PC-9 (cell line): ENCODE results near the gene PIAS4. TPM values are rescaled to one million over a fixed set of nuclear protein-coding genes. Genes with fewer than 3 reads are reported as not detected.

Source experiments
- BruUV-seq: library from RNA; stranded (reverse); fragments of 400-500 nt; replicated peaks from 2 replicates; lab custom pipeline; 2021; lab: Mats Ljungman, UMichigan
- CTCF ChIA-PET: fragments of 300-600 bp; sonication (Branson Sonifier 250); formaldehyde crosslinking; loops from one replicate; lab custom pipeline; 2022; ENCODE audit warnings: antibody characterized with exemption; lab: Charles Lee
- POLR2A ChIA-PET: fragments of 300-600 bp; sonication (Branson Sonifier 250); formaldehyde crosslinking; loops from one replicate; lab custom pipeline; 2022; ENCODE audit warnings: antibody characterized with exemption; ENCODE audit not compliant: unreplicated experiment; lab: Charles Lee
- DNase-seq, 2 experiments: peaks; one replicate each; pipeline versions ENCODE4 v3.0.0 to v3.0.0-alpha.2; 2015 to 2022; ENCODE audit warnings: mixed read lengths in 1 of 2
- H2AFZ ChIP-seq: fragments of 200-600 bp; sonication (generic); 2 replicates; pipeline ENCODE4 v1.8.1; 2017; ENCODE audit warnings: antibody characterized with exemption
- H3F3A ChIP-seq: fragments of 200-600 bp; sonication (generic); 2 replicates; pipeline ENCODE4 v1.8.1; 2017; ENCODE audit warnings: antibody characterized with exemption, mild to moderate bottlenecking, low read depth; ENCODE audit not compliant: insufficient read depth
- H3K27ac ChIP-seq: fragments of 200-600 bp; sonication (generic); 2 replicates; pipeline ENCODE4 v1.6.1; 2016; ENCODE audit warnings: mixed run types
- H3K27me3 ChIP-seq: fragments of 200-600 bp; sonication (generic); 2 replicates; pipeline ENCODE4 v1.6.1; 2016; ENCODE audit warnings: low read depth, mixed run types; ENCODE audit not compliant: insufficient read depth
- H3K36me3 ChIP-seq: fragments of 200-600 bp; sonication (generic); 2 replicates; pipeline ENCODE4 v1.6.1; 2016; ENCODE audit warnings: low read depth, mixed run types
- H3K4me1 ChIP-seq: fragments of 200-600 bp; sonication (generic); replicated peaks from 2 replicates; pipeline ENCODE4 v1.6.1; 2016; ENCODE audit warnings: mixed run types; ENCODE audit not compliant: insufficient read depth
- H3K4me2 ChIP-seq: fragments of 200-600 bp; sonication (generic); 2 replicates; pipeline ENCODE4 v1.6.1; 2017; ENCODE audit warnings: mixed run types
- H3K4me3 ChIP-seq: fragments of 200-600 bp; sonication (generic); 2 replicates; pipeline ENCODE4 v1.6.1; 2016; ENCODE audit warnings: mixed run types
- H3K79me2 ChIP-seq: fragments of 200-600 bp; sonication (generic); 2 replicates; pipeline ENCODE4 v1.6.1; 2017; ENCODE audit warnings: low read depth, mixed run types
- H3K9me2 ChIP-seq: fragments of 200-600 bp; sonication (generic); 2 replicates; pipeline ENCODE4 v1.8.1; 2017; ENCODE audit warnings: mild to moderate bottlenecking; ENCODE audit not compliant: insufficient read depth
- H3K9me3 ChIP-seq: fragments of 200-600 bp; sonication (generic); 2 replicates; pipeline ENCODE4 v1.8.1; 2016; ENCODE audit warnings: low read depth; ENCODE audit not compliant: insufficient read depth
- H4K20me1 ChIP-seq: fragments of 200-600 bp; sonication (generic); 2 replicates; pipeline ENCODE4 v1.8.1; 2017; ENCODE audit not compliant: insufficient read depth
- EZH2 ChIP-seq: fragments of 200-600 bp; sonication (generic); IDR thresholded peaks from 2 replicates; pipeline ENCODE4 v1.8.0; 2017; ENCODE audit warnings: antibody characterized with exemption, low read depth
- intact Hi-C: fragments of 100-400 bp; cut with micrococcal nuclease; formaldehyde crosslinking; loops from one replicate; pipeline ENCODE4 v1.10.0; 2022; ENCODE audit not compliant: unreplicated experiment
- total RNA-seq: library from RNA; stranded (reverse); gene quantifications from 2 replicates; pipeline ENCODE4 v1.2.3, GENCODE V29; 2021
- TF ChIP-seq, protein P1 (sequence below): fragments of 200-600 bp; sonication (generic); conservative IDR thresholded peaks from 2 replicates; pipeline ENCODE4 v1.6.1; 2017; ENCODE audit warnings: mixed run types, antibody characterized with exemption, mild to moderate bottlenecking, moderate library complexity

The PIAS4 gene
- total RNA-seq, 1 experiment from 2014 or later: 26.5 TPM

DNA sequence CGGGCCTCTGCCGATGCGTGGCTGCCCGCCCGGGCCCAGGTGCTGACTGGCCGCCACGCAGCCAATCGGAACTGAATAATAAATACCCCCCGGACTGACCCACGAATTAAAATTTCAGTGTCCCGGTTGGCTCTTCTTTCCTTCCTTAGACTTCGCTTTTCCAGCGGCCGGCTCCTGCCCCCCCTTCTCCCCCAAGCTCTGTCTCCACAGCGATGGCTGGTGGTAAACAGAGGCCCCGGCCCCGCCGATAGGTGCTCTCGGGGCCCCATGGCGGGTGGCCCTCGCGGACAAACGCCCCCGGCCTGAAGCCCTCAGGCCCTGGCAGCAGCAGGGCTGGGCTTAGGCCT is 56.6 kb downstream of the PIAS4 start:
- Histone ChIP-seq H3K27ac (peak overlapping the region; percentile 59), H3K4me1 (peaks cover 44% of the 10 kb centered on the region), H3K4me3 (peak overlapping the region; percentile 74), H3F3A (peaks cover 19% of the 10 kb centered on the region; the same call in 1 of the 2 replicates), H4K20me1 (peaks cover 39% of the 10 kb centered on the region), H3K9me3 (no peaks in the 10 kb centered on the region), H3K79me2 (peaks cover 59% of the 10 kb centered on the region), H2AFZ (no peak overlapping the region), H3K36me3 (no peaks in the 10 kb centered on the region), H3K27me3 (no peaks in the 10 kb centered on the region), H3K4me2 (peak overlapping the region; percentile 91), H3K9me2 (no peaks in the 10 kb centered on the region)
- TF ChIP-seq, protein P1, sequence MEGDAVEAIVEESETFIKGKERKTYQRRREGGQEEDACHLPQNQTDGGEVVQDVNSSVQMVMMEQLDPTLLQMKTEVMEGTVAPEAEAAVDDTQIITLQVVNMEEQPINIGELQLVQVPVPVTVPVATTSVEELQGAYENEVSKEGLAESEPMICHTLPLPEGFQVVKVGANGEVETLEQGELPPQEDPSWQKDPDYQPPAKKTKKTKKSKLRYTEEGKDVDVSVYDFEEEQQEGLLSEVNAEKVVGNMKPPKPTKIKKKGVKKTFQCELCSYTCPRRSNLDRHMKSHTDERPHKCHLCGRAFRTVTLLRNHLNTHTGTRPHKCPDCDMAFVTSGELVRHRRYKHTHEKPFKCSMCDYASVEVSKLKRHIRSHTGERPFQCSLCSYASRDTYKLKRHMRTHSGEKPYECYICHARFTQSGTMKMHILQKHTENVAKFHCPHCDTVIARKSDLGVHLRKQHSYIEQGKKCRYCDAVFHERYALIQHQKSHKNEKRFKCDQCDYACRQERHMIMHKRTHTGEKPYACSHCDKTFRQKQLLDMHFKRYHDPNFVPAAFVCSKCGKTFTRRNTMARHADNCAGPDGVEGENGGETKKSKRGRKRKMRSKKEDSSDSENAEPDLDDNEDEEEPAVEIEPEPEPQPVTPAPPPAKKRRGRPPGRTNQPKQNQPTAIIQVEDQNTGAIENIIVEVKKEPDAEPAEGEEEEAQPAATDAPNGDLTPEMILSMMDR: no peak
- no peak for TF ChIP-seq EZH2
- BruUV-seq: no TSS peak
- intact Hi-C loops: loop anchor here (5.0 to 10.0 kb wide), 2 partner anchors 77 to 81 kb away; partner anchors contain the start of gene EEF2
- no peak for DNase-seq
- ChIA-PET POLR2A (no interaction called here), CTCF (no interaction called here)

DNA sequence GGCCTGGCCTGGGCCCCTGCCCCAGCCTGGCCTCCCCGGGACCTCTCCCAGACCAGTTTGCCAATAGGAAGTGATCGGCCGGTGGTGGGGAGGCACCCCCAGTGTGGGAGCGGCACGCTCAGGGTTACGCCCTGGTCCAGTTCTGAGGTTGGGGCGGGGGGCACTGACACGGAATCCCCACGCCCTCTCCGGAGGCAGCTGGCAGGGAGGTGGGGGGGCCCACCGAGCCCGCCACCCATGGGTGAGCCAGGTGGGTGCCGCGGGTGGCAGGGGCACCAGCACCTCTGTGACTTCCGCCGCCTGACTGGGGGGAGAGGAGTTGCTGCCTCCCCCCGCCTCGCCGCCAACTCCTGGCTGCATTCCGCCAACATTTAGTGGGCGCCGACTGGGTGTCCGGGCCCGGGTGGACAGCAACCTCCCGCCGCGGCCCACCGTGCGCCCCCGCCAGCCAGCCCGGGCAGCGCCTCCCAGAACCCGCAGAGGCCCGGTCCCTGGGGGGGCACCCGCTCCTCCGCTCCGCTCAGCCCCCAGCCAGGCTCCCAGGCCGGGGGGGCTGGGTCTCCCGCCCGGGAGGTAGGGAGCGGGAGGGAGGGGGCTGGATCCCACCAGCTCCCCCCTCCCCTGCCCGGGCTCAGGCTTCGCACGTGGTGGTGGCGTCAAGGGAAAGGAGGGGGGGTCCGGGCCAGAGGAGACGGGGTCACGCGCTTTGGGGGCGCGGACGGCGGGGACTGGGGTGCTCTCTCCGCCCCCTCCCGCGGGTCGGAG is 57.1 kb downstream of the PIAS4 start:
- TF ChIP-seq, protein P1: no peak
- no peak for TF ChIP-seq EZH2
- no peaks in the 10 kb centered on the region for H3K27me3 ChIP-seq
- H4K20me1 ChIP-seq: peaks cover 39% of the 10 kb centered on the region
- BruUV-seq: no TSS peak
- intact Hi-C loops: loop anchor here (5.0 to 10.0 kb wide), 3 partner anchors 77 to 118 kb away; partner anchors contain the start of genes ANKRD24, EEF2 and SIRT6
- POLR2A ChIA-PET: no interaction called here
- no peaks in the 10 kb centered on the region for H3K9me2 ChIP-seq
- H3K27ac ChIP-seq: peak overlapping the region; percentile 59
- CTCF ChIA-PET: no interaction called here
- H3K4me1 ChIP-seq: peaks cover 39% of the 10 kb centered on the region
- peak overlapping the region; percentile 74 for H3K4me3 ChIP-seq
- H3K9me3 ChIP-seq: no peaks in the 10 kb centered on the region
- peak overlapping the region; percentile 91 for H3K4me2 ChIP-seq
- peaks cover 17% of the 10 kb centered on the region; the same call in 1 of the 2 replicates for H3F3A ChIP-seq
- H3K79me2 ChIP-seq: peaks cover 54% of the 10 kb centered on the region
- no peak for DNase-seq
- H2AFZ ChIP-seq: no peak overlapping the region
- no peaks in the 10 kb centered on the region for H3K36me3 ChIP-seq

DNA sequence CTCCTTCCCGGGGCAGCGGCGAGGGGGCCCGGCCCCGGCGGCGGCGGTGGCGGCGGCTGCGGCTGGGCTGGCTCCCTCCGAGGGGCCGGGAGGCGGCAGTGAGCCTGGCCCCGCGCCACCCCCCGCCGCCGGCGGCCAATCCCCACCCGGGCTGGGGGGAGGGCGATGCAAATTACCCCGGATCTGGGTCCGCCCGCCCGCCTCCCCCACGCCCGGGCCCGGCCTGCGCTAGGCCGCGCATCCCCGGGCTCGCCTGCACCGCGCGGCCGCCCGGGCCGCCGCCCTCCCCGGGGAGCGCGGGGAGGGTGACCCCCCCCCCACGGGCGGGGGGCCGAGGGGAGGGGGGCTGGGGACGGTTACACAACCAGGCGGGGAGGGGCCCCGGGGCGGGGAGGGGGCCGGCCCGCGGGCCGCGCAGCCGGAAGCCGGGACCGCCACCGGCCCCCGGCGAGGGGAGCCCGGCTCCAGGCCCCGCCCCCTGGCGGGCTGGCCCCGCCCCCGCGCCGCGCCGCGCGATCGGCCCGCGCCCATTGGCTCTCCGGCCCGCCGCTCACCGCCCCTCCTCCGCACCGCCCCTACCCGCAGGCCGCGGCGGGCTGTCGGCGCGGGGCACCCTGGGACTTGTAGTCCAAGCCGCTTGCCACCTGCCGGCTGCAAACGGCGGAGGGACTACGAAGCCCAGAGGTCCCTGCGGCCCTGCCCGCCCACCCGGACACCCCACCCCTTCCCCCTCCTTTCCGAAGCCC is 58.1 kb downstream of the PIAS4 start:
- H4K20me1 ChIP-seq: peaks cover 33% of the 10 kb centered on the region
- peak; percentile 81 to 94 for DNase-seq
- intact Hi-C loops: loop anchor here (1.0 to 10.0 kb wide), 3 partner anchors 19 to 117 kb away; partner anchors contain the start of genes ANKRD24 and SIRT6
- no peak overlapping the region for H3K4me2 ChIP-seq
- H3K4me1 ChIP-seq: peaks cover 30% of the 10 kb centered on the region
- no peaks in the 10 kb centered on the region for H3K36me3 ChIP-seq
- no peak for TF ChIP-seq EZH2
- TF ChIP-seq, protein P1: no peak
- H3K79me2 ChIP-seq: peaks cover 44% of the 10 kb centered on the region
- H3K27me3 ChIP-seq: no peaks in the 10 kb centered on the region
- CTCF ChIA-PET: interaction anchor here (0.7 kb wide), 1 partner anchor 75 kb away, joined by 3 read pairs; no protein-coding TSS in a partner anchor
- no peaks in the 10 kb centered on the region for H3K9me3 ChIP-seq
- no TSS peak for BruUV-seq
- H3K4me3 ChIP-seq: no peak overlapping the region
- no peak overlapping the region for H2AFZ ChIP-seq
- H3K27ac ChIP-seq: no peak overlapping the region
- POLR2A ChIA-PET: interaction anchor here (0.8 kb wide), 1 partner anchor 470 kb away, joined by 8 read pairs; no protein-coding TSS in a partner anchor
- peaks cover 17% of the 10 kb centered on the region; the same call in 1 of the 2 replicates for H3F3A ChIP-seq
- no peaks in the 10 kb centered on the region for H3K9me2 ChIP-seq
